B cell (primary cell): ENCODE results near the gene TMEM164.

Experiments
- EZH2 ChIP-seq: IDR thresholded peaks from 2 replicates; pipeline ENCODE4 v1.6.1; 2012; ENCODE audit warnings: borderline replicate concordance, low read depth, mild to moderate bottlenecking, moderate library complexity, low read length; ENCODE audit not compliant: insufficient read depth, poor library complexity, severe bottlenecking
- TF ChIP-seq, protein P1 (sequence below): fragments of 200-600 bp; IDR thresholded peaks from one replicate; pipeline ENCODE4 v1.8.0; 2022; ENCODE audit warnings: antibody characterized with exemption, mild to moderate bottlenecking

- no peak for TF ChIP-seq EZH2
- TF ChIP-seq, protein P1, sequence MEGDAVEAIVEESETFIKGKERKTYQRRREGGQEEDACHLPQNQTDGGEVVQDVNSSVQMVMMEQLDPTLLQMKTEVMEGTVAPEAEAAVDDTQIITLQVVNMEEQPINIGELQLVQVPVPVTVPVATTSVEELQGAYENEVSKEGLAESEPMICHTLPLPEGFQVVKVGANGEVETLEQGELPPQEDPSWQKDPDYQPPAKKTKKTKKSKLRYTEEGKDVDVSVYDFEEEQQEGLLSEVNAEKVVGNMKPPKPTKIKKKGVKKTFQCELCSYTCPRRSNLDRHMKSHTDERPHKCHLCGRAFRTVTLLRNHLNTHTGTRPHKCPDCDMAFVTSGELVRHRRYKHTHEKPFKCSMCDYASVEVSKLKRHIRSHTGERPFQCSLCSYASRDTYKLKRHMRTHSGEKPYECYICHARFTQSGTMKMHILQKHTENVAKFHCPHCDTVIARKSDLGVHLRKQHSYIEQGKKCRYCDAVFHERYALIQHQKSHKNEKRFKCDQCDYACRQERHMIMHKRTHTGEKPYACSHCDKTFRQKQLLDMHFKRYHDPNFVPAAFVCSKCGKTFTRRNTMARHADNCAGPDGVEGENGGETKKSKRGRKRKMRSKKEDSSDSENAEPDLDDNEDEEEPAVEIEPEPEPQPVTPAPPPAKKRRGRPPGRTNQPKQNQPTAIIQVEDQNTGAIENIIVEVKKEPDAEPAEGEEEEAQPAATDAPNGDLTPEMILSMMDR, result no peak
These were observed 31.1 kb downstream of the TMEM164 start for GRCh38 chrX:110034036-110034435.
